GM21381 (cell line): ENCODE results near the gene KLF1.
"Not testable (repeated sequence)": the region's sequence is repeated elsewhere in the genome, so short reads cannot be mapped to it uniquely, and the experiment has no call there.

Source experiments
- ATAC-seq: cut with Tn5 transposase; IDR thresholded peaks from one replicate; pipeline ENCODE4 v1.9.1; 2021; ENCODE audit warnings: mild to moderate bottlenecking, moderate library complexity; ENCODE audit not compliant: unreplicated experiment

Gene KLF1

GRCh38 chr19:12891553-12892021, 4.6 kb upstream of the KLF1 start:
- ATAC-seq: no peak

GRCh38 chr19:12890787-12891552, 4.0 kb upstream of the KLF1 start, which contains the start of gene GCDH:
Gene GCDH (plus strand): TSS chr19:12891160. CDS start chr19:12891305, 145 bp downstream.
- ATAC-seq: peak; percentile 86

- not testable (repeated sequence) for ATAC-seq
Measured at GRCh38 chr19:12890299-12890786, 3.3 kb upstream of the KLF1 start.

GRCh38 chr19:12888006-12888603, 1.1 kb upstream of the KLF1 start:
- ATAC-seq: no peak

- no peak for ATAC-seq
Measured at GRCh38 chr19:12886651-12886968, 391 bp downstream of the KLF1 start.

GRCh38 chr19:12885749-12886650, 1.0 kb downstream of the KLF1 start:
- ATAC-seq: no peak

GRCh38 chr19:12884926-12885748, 1.9 kb downstream of the KLF1 start:
- no peak for ATAC-seq

- no peak for ATAC-seq
Measured at GRCh38 chr19:12884627-12884925, 2.4 kb downstream of the KLF1 start.

- ATAC-seq: no peak
Measured at GRCh38 chr19:12884202-12884601, 2.8 kb downstream of the KLF1 start.

GRCh38 chr19:12882589-12882988, 4.4 kb downstream of the KLF1 start:
- no peak for ATAC-seq

GRCh38 chr19:12881172-12881808, 5.7 kb downstream of the KLF1 start, which contains the start of gene DNASE2:
Gene DNASE2 (minus strand): TSS chr19:12881449. CDS start chr19:12881375, 74 bp downstream.
- ATAC-seq: peak; percentile 75

- ATAC-seq: peak; percentile 14
Measured at GRCh38 chr19:12880551-12881171, 6.3 kb downstream of the KLF1 start.

GRCh38 chr19:12875086-12875485, 11.9 kb downstream of the KLF1 start:
- ATAC-seq: no peak

- ATAC-seq: no peak
Measured at GRCh38 chr19:12873891-12874745, 12.9 kb downstream of the KLF1 start.

- ATAC-seq: no peak
Measured at GRCh38 chr19:12872941-12873890, 13.8 kb downstream of the KLF1 start.

GRCh38 chr19:12872255-12872654, 14.7 kb downstream of the KLF1 start:
- ATAC-seq: no peak

GRCh38 chr19:12871681-12872080, 15.3 kb downstream of the KLF1 start:
- no peak for ATAC-seq
